HL-60 (cell line): ENCODE measurements around the gene SLC22A3.

Experiments used
- DNase-seq, 2 experiments: peaks; one replicate each; pipeline ENCODE4 v3.0.0-alpha.2; 2010 to 2020; ENCODE audit warnings: low read depth in 1 of 2, low spot score in 1 of 2
- H3K27ac ChIP-seq: fragments of 250-450 bp; sonication (Bioruptor Pico); replicated peaks from 2 replicates; pipeline ENCODE4 v1.5.1; 2020; ENCODE audit warnings: mild to moderate bottlenecking, moderate library complexity
- H3K27me3 ChIP-seq: fragments of 250-450 bp; sonication (Bioruptor Pico); 2 replicates; pipeline ENCODE4 v1.5.1; 2021; ENCODE audit warnings: mild to moderate bottlenecking, moderate library complexity; ENCODE audit not compliant: insufficient read depth, poor library complexity, severe bottlenecking
- H3K4me3 ChIP-seq: replicated peaks from 2 replicates; pipeline ENCODE4 v1.5.1; 2011; ENCODE audit warnings: mild to moderate bottlenecking, control low read depth, low read length; ENCODE audit not compliant: insufficient read depth
- GABPA ChIP-seq: IDR thresholded peaks from 2 replicates; pipeline ENCODE4 v1.6.1; 2012; ENCODE audit warnings: low read depth
- POLR2AphosphoS5 ChIP-seq: IDR thresholded peaks from 2 replicates; pipeline ENCODE4 v1.6.1; 2012; ENCODE audit warnings: low read depth
- SPI1 ChIP-seq: IDR thresholded peaks from 2 replicates; pipeline ENCODE4 v1.6.1; 2012; ENCODE audit warnings: low read depth, mild to moderate bottlenecking, borderline replicate concordance
- TF ChIP-seq, protein P1 (sequence below): IDR thresholded peaks from 2 replicates; pipeline ENCODE4 v1.6.1; 2012; ENCODE audit warnings: low read depth; ENCODE audit not compliant: insufficient replicate concordance
- TF ChIP-seq, protein P2 (sequence below): IDR thresholded peaks from one replicate; pipeline ENCODE4 v1.5.1; 2011; ENCODE audit warnings: low read length, control low read depth, inconsistent platforms; ENCODE audit not compliant: insufficient read depth

Gene SLC22A3

GRCh38 chr6:160420969-160421556, 72.9 kb downstream of the SLC22A3 start:
- TF ChIP-seq, protein P1, sequence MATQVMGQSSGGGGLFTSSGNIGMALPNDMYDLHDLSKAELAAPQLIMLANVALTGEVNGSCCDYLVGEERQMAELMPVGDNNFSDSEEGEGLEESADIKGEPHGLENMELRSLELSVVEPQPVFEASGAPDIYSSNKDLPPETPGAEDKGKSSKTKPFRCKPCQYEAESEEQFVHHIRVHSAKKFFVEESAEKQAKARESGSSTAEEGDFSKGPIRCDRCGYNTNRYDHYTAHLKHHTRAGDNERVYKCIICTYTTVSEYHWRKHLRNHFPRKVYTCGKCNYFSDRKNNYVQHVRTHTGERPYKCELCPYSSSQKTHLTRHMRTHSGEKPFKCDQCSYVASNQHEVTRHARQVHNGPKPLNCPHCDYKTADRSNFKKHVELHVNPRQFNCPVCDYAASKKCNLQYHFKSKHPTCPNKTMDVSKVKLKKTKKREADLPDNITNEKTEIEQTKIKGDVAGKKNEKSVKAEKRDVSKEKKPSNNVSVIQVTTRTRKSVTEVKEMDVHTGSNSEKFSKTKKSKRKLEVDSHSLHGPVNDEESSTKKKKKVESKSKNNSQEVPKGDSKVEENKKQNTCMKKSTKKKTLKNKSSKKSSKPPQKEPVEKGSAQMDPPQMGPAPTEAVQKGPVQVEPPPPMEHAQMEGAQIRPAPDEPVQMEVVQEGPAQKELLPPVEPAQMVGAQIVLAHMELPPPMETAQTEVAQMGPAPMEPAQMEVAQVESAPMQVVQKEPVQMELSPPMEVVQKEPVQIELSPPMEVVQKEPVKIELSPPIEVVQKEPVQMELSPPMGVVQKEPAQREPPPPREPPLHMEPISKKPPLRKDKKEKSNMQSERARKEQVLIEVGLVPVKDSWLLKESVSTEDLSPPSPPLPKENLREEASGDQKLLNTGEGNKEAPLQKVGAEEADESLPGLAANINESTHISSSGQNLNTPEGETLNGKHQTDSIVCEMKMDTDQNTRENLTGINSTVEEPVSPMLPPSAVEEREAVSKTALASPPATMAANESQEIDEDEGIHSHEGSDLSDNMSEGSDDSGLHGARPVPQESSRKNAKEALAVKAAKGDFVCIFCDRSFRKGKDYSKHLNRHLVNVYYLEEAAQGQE, result no peak
- TF ChIP-seq GABPA (no peak), SPI1 (no peak), POLR2AphosphoS5 (no peak)
- TF ChIP-seq, protein P2, sequence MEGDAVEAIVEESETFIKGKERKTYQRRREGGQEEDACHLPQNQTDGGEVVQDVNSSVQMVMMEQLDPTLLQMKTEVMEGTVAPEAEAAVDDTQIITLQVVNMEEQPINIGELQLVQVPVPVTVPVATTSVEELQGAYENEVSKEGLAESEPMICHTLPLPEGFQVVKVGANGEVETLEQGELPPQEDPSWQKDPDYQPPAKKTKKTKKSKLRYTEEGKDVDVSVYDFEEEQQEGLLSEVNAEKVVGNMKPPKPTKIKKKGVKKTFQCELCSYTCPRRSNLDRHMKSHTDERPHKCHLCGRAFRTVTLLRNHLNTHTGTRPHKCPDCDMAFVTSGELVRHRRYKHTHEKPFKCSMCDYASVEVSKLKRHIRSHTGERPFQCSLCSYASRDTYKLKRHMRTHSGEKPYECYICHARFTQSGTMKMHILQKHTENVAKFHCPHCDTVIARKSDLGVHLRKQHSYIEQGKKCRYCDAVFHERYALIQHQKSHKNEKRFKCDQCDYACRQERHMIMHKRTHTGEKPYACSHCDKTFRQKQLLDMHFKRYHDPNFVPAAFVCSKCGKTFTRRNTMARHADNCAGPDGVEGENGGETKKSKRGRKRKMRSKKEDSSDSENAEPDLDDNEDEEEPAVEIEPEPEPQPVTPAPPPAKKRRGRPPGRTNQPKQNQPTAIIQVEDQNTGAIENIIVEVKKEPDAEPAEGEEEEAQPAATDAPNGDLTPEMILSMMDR, result no peak
- no peak for DNase-seq
- Histone ChIP-seq H3K4me3 (no peak overlapping the region), H3K27ac (no peak overlapping the region), H3K27me3 (no peaks in the 10 kb centered on the region)

GRCh38 chr6:160421854-160422253, 73.7 kb downstream of the SLC22A3 start:
- no peak for DNase-seq
- H3K4me3 ChIP-seq, result no peak overlapping the region
- H3K27me3 ChIP-seq, result no peaks in the 10 kb centered on the region
- H3K27ac ChIP-seq, result no peak overlapping the region
- TF ChIP-seq GABPA (no peak), SPI1 (no peak), POLR2AphosphoS5 (no peak)
- TF ChIP-seq, protein P2, result no peak
- TF ChIP-seq, protein P1, result no peak

DNA sequence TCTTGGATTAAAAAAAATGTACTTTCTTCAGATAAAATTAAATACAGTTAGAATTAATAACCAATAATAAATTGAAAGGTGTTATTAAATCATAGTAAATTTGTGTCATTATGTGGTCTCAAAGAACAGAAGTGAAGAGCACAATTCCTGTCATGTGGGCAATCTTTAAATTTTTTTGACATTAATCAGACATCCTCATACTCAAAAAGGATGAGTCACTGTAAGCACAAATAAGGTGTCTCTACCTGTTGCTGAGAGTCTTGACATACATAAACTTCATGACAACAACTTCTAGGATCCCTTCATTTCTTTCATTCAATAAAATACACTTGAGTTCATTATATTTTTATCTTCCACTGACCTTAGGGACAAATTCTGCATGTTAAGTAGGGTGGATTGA, 76.1 kb downstream of the SLC22A3 start:
- Histone ChIP-seq H3K27ac (no peak overlapping the region), H3K27me3 (no peaks in the 10 kb centered on the region), H3K4me3 (no peak overlapping the region)
- DNase-seq, result no peak
- TF ChIP-seq, protein P1, result no peak
- TF ChIP-seq SPI1 (no peak), POLR2AphosphoS5 (no peak), GABPA (no peak)
- TF ChIP-seq, protein P2, result no peak
